CD8-positive, alpha-beta memory T cell (primary cell): ENCODE data around the gene ITPK1. TPM values are rescaled to one million over a fixed set of nuclear protein-coding genes. Genes with fewer than 3 reads are reported as not detected.

Experiments used
- CTCF ChIA-PET: fragments of 350-600 bp; sonication (Branson Sonifier 250); formaldehyde crosslinking; loops from one replicate; lab custom pipeline; 2021; ENCODE audit warnings: antibody characterized with exemption; lab: Charles Lee
- POLR2A ChIA-PET: fragments of 350-600 bp; sonication (Branson Sonifier 250); formaldehyde crosslinking; loops from one replicate; lab custom pipeline; 2021; ENCODE audit warnings: antibody characterized with exemption; lab: Charles Lee
- DNase-seq, 5 donors: peaks; one replicate each; pipeline versions ENCODE4 v3.0.0 to v3.0.0-alpha.2; 2020 to 2022; ENCODE audit warnings: mixed read lengths in 1 of 5
- H3K27ac ChIP-seq: one replicate; pipeline ENCODE4 v1.7.0; 2013; ENCODE audit warnings: low read depth, mild to moderate bottlenecking, low read length, moderate library complexity
- H3K27me3 ChIP-seq: 2 replicates; pipeline ENCODE4 v1.7.0; 2013; ENCODE audit warnings: low read length, mild to moderate bottlenecking; ENCODE audit not compliant: insufficient read depth, poor library complexity, severe bottlenecking
- H3K36me3 ChIP-seq: 2 replicates; pipeline ENCODE4 v1.7.0; 2013; ENCODE audit warnings: mild to moderate bottlenecking, low read length, moderate library complexity; ENCODE audit not compliant: insufficient read depth
- H3K4me1 ChIP-seq: 2 replicates; pipeline ENCODE4 v1.7.0; 2013; ENCODE audit warnings: mild to moderate bottlenecking, low read length, moderate library complexity; ENCODE audit not compliant: insufficient read depth
- H3K4me3 ChIP-seq: 2 replicates; pipeline ENCODE4 v1.7.0; 2013; ENCODE audit warnings: mild to moderate bottlenecking, low read length
- H3K9me3 ChIP-seq: 2 replicates; pipeline ENCODE4 v1.7.0; 2013; ENCODE audit warnings: mild to moderate bottlenecking, low read length
- H3K27ac Mint-ChIP-seq, 8 donors: one replicate each; pipeline ENCODE4 v1.8.0; 2020 to 2021; ENCODE audit warnings: mixed read lengths in 8 of 8, mild to moderate bottlenecking in 6 of 8, inconsistent platforms in 3 of 8, moderate library complexity in 3 of 8
- H3K27me3 Mint-ChIP-seq, 2 donors: one replicate each; pipeline ENCODE4 v1.8.0; 2020 to 2021; ENCODE audit warnings: mixed read lengths in 2 of 2, mild to moderate bottlenecking in 1 of 2, moderate library complexity in 1 of 2
- H3K36me3 Mint-ChIP-seq, 3 donors: one replicate each; pipeline ENCODE4 v1.8.0; 2020 to 2021; ENCODE audit warnings: mixed read lengths in 3 of 3, inconsistent platforms in 1 of 3, mild to moderate bottlenecking in 1 of 3
- H3K4me1 Mint-ChIP-seq, 3 donors: one replicate each; pipeline ENCODE4 v1.8.0; 2020 to 2021; ENCODE audit warnings: mixed read lengths in 3 of 3, inconsistent platforms in 1 of 3, mild to moderate bottlenecking in 1 of 3
- H3K4me3 Mint-ChIP-seq, 7 donors: one replicate each; pipeline ENCODE4 v1.8.0; 2020 to 2021; ENCODE audit warnings: mixed read lengths in 7 of 7, mild to moderate bottlenecking in 6 of 7, moderate library complexity in 4 of 7, inconsistent platforms in 2 of 7
- H3K9me3 Mint-ChIP-seq, 5 donors: one replicate each; pipeline ENCODE4 v1.8.0; 2020 to 2022; ENCODE audit warnings: mixed read lengths in 5 of 5, mild to moderate bottlenecking in 3 of 5, moderate library complexity in 2 of 5, inconsistent platforms in 1 of 5
- polyA plus RNA-seq: library from polyadenylated mRNA; unstranded; fragments of 300-500 nt; fragmentation: Illumina TruSeq; gene quantifications from one replicate; pipeline ENCODE4 v1.2.3, GENCODE V29; 2021
- total RNA-seq, 2 experiments: library from RNA; stranded (reverse); gene quantifications; one replicate each; pipeline ENCODE4 v1.2.3, GENCODE V29; 2021

The ITPK1 gene
- total and polyA plus RNA-seq, 3 experiments from 2014 or later = 40.4 to 75.1 (median 66.1) TPM

GRCh38 chr14:92950193-92950540 is 165.6 kb downstream of the ITPK1 start:
- CTCF ChIA-PET = interaction anchor here (2.8 kb wide), 1 partner anchor 188 kb away, joined by 14 read pairs; no protein-coding TSS in a partner anchor
- POLR2A ChIA-PET = no interaction called here
- Mint-ChIP-seq H3K27me3 (no peaks in the 10 kb centered on the region), H3K4me3 (no peak overlapping the region), H3K9me3 (no peaks in the 10 kb centered on the region), H3K36me3 (peaks cover 0 to 64% (median 6%) of the 10 kb centered on the region in 3 donors), H3K27ac (no peak overlapping the region), H3K4me1 (peaks cover 5 to 6% (median 6%) of the 10 kb centered on the region in 3 donors)
- Histone ChIP-seq H3K27ac (no peak overlapping the region), H3K4me1 (no peaks in the 10 kb centered on the region), H3K36me3 (peaks cover 4% of the 10 kb centered on the region), H3K9me3 (no peaks in the 10 kb centered on the region), H3K4me3 (no peak overlapping the region), H3K27me3 (no peaks in the 10 kb centered on the region)
- DNase-seq = no peak

DNA sequence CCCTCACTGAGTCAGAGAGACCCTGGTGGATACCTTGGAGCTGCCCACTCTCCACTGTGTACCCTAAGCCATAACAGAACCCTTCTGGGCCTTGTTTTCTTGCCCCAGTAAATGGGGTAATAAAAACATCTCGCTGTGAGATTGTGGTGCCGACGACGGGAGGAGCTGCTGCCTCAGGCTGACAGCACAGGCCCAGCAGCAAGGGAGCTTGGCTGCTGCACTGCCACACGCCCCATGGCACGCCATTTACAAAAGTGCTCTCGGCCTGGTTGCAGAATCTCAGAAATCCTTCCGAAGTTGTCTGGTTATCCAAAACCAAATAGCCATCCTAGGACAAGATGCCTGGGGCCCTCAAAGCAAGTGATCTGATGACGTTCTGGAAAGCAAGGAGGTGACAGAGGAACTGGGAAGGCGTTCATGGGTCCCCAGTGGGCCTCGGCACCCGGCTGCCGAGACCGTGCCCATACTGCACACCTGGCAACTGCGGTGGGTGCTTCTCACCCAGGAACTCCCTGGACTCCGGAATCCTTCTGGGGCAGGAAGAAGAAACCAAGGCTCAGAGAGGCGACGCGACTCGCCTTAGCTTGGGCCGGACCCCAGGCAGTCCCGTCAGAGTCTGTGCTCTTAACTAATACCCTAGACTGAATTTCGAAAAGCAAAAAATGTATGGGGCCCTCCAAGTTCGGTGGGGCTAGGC is 166.1 kb downstream of the ITPK1 start:
- POLR2A ChIA-PET = no interaction called here
- no peak overlapping the region for H3K27ac ChIP-seq
- DNase-seq = no peak
- H3K27me3 Mint-ChIP-seq = no peaks in the 10 kb centered on the region
- H3K4me1 Mint-ChIP-seq = peaks cover 5 to 6% (median 6%) of the 10 kb centered on the region in 3 donors
- peaks cover 0 to 65% (median 8%) of the 10 kb centered on the region in 3 donors for H3K36me3 Mint-ChIP-seq
- H3K4me1 ChIP-seq = no peaks in the 10 kb centered on the region
- H3K9me3 ChIP-seq = no peaks in the 10 kb centered on the region
- H3K36me3 ChIP-seq = peaks cover 4% of the 10 kb centered on the region
- H3K27me3 ChIP-seq = no peaks in the 10 kb centered on the region
- no peak overlapping the region for H3K4me3 Mint-ChIP-seq
- H3K9me3 Mint-ChIP-seq = no peaks in the 10 kb centered on the region
- CTCF ChIA-PET = interaction anchor here (2.8 kb wide), 1 partner anchor 189 kb away, joined by 14 read pairs; no protein-coding TSS in a partner anchor
- no peak overlapping the region for H3K27ac Mint-ChIP-seq
- no peak overlapping the region for H3K4me3 ChIP-seq

GRCh38 chr14:92948647-92949046 is 167.1 kb downstream of the ITPK1 start:
- Histone ChIP-seq H3K36me3 (peaks cover 4% of the 10 kb centered on the region), H3K27me3 (no peaks in the 10 kb centered on the region), H3K4me3 (no peak overlapping the region), H3K4me1 (no peaks in the 10 kb centered on the region), H3K27ac (no peak overlapping the region), H3K9me3 (no peaks in the 10 kb centered on the region)
- Mint-ChIP-seq H3K4me3 (no peak overlapping the region), H3K27ac (peak overlapping the region in 1 of 8 donors; percentile 32), H3K27me3 (no peaks in the 10 kb centered on the region), H3K36me3 (peaks cover 0 to 67% (median 12%) of the 10 kb centered on the region in 3 donors), H3K4me1 (peaks cover 5 to 8% (median 6%) of the 10 kb centered on the region in 3 donors), H3K9me3 (no peaks in the 10 kb centered on the region)
- CTCF ChIA-PET = no interaction called here
- no peak for DNase-seq
- POLR2A ChIA-PET = no interaction called here

- ChIA-PET CTCF (no interaction called here), POLR2A (no interaction called here)
- Mint-ChIP-seq H3K27me3 (no peaks in the 10 kb centered on the region), H3K9me3 (no peaks in the 10 kb centered on the region), H3K4me1 (peaks cover 3 to 4% (median 3%) of the 10 kb centered on the region in 3 donors), H3K27ac (no peak overlapping the region), H3K4me3 (no peak overlapping the region), H3K36me3 (peaks cover 0 to 76% (median 12%) of the 10 kb centered on the region in 3 donors)
- no peaks in the 10 kb centered on the region for H3K27me3 ChIP-seq
- no peaks in the 10 kb centered on the region for H3K9me3 ChIP-seq
- no peak overlapping the region for H3K27ac ChIP-seq
- no peaks in the 10 kb centered on the region for H3K4me1 ChIP-seq
- no peak overlapping the region for H3K4me3 ChIP-seq
- no peak for DNase-seq
- H3K36me3 ChIP-seq = peaks cover 4% of the 10 kb centered on the region
Measured at GRCh38 chr14:92946847-92947545, 168.7 kb downstream of the ITPK1 start.

GRCh38 chr14:92945959-92946846 is 169.5 kb downstream of the ITPK1 start:
- Histone ChIP-seq H3K36me3 (peaks cover 4% of the 10 kb centered on the region), H3K4me1 (no peaks in the 10 kb centered on the region), H3K9me3 (no peaks in the 10 kb centered on the region), H3K27me3 (no peaks in the 10 kb centered on the region), H3K27ac (no peak overlapping the region), H3K4me3 (no peak overlapping the region)
- peaks cover 0 to 78% (median 12%) of the 10 kb centered on the region in 3 donors for H3K36me3 Mint-ChIP-seq
- CTCF ChIA-PET = no interaction called here
- peaks cover 0 to 1% (median 0%) of the 10 kb centered on the region in 3 donors for H3K4me1 Mint-ChIP-seq
- H3K27ac Mint-ChIP-seq = peak overlapping the region in 1 of 8 donors; percentile 24
- H3K27me3 Mint-ChIP-seq = no peaks in the 10 kb centered on the region
- no peak overlapping the region for H3K4me3 Mint-ChIP-seq
- no peak for DNase-seq
- POLR2A ChIA-PET = no interaction called here
- no peaks in the 10 kb centered on the region for H3K9me3 Mint-ChIP-seq

DNA sequence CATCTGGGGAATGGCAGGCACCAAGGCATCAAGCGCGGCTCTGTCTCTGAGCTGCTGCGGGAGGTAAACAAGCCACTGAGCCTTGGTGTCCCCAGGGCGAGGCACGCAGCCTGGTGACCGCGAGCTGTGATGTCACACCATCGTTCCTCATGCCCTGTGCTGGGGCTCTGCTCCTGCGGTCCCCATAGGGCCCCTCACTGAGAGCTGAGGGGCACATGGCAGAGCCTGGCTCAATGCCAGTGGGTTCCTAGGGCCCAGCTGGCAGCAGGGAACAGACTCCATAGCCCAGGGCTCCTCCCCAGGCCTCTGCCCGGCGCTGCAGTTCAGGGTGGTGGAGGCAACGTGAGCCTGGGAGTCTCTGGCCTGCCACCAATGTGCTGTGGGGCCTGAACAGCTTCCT is 170.2 kb downstream of the ITPK1 start:
- no peak overlapping the region for H3K4me3 ChIP-seq
- H3K27ac ChIP-seq = no peak overlapping the region
- H3K36me3 ChIP-seq = peaks cover 4% of the 10 kb centered on the region
- POLR2A ChIA-PET = no interaction called here
- H3K9me3 ChIP-seq = no peaks in the 10 kb centered on the region
- Mint-ChIP-seq H3K9me3 (no peaks in the 10 kb centered on the region), H3K27ac (no peak overlapping the region), H3K27me3 (no peaks in the 10 kb centered on the region), H3K4me1 (peaks cover 0 to 1% (median 0%) of the 10 kb centered on the region in 3 donors), H3K36me3 (peaks cover 0 to 78% (median 11%) of the 10 kb centered on the region in 3 donors), H3K4me3 (no peak overlapping the region)
- H3K4me1 ChIP-seq = no peaks in the 10 kb centered on the region
- no peaks in the 10 kb centered on the region for H3K27me3 ChIP-seq
- no peak for DNase-seq
- CTCF ChIA-PET = no interaction called here

DNA sequence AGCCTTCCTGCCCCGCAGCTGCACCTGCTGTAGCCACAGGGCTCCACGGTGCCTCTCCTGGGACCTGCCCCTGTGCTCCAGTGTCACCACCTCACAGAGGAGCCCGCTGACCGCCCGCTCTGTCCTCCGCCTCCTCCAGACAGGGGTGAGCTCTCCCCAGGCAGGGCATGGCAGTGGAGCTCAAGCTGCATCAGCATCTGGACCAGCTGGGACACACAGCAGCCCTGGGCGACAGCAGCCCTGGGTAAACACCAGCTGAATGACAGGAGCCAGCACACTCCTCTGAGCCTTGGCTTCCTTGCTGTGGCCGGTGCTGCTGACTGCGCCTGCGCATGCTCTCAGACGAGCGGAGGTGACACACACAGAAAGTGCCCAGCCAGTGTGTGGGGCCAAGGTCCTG is 170.7 kb downstream of the ITPK1 start:
- Mint-ChIP-seq H3K4me3 (peak overlapping the region in 1 of 7 donors; percentile 4), H3K27me3 (no peaks in the 10 kb centered on the region), H3K4me1 (peaks cover 0 to 1% (median 0%) of the 10 kb centered on the region in 3 donors), H3K36me3 (peaks cover 0 to 80% (median 11%) of the 10 kb centered on the region in 3 donors), H3K9me3 (no peaks in the 10 kb centered on the region), H3K27ac (peak overlapping the region in 1 of 8 donors; percentile 72)
- POLR2A ChIA-PET = no interaction called here
- H3K36me3 ChIP-seq = peaks cover 4% of the 10 kb centered on the region
- CTCF ChIA-PET = no interaction called here
- no peak overlapping the region for H3K4me3 ChIP-seq
- H3K27ac ChIP-seq = no peak overlapping the region
- no peaks in the 10 kb centered on the region for H3K4me1 ChIP-seq
- no peak for DNase-seq
- no peaks in the 10 kb centered on the region for H3K9me3 ChIP-seq
- H3K27me3 ChIP-seq = no peaks in the 10 kb centered on the region
